HL-60 (cell line): ENCODE data around the gene POMZP3.
"Not testable (repeated sequence)": the region's sequence is repeated elsewhere in the genome, so short reads cannot be mapped to it uniquely, and the experiment has no call there.

Experiments
- DNase-seq, 2 experiments: peaks; one replicate each; pipeline ENCODE4 v3.0.0-alpha.2; 2010 to 2020; ENCODE audit warnings: low read depth in 1 of 2, low spot score in 1 of 2
- H3K27ac ChIP-seq: fragments of 250-450 bp; sonication (Bioruptor Pico); replicated peaks from 2 replicates; pipeline ENCODE4 v1.5.1; 2020; ENCODE audit warnings: mild to moderate bottlenecking, moderate library complexity
- H3K27me3 ChIP-seq: fragments of 250-450 bp; sonication (Bioruptor Pico); 2 replicates; pipeline ENCODE4 v1.5.1; 2021; ENCODE audit warnings: mild to moderate bottlenecking, moderate library complexity; ENCODE audit not compliant: insufficient read depth, poor library complexity, severe bottlenecking
- H3K4me3 ChIP-seq: replicated peaks from 2 replicates; pipeline ENCODE4 v1.5.1; 2011; ENCODE audit warnings: mild to moderate bottlenecking, control low read depth, low read length; ENCODE audit not compliant: insufficient read depth
- CTCF ChIP-seq: IDR thresholded peaks from one replicate; pipeline ENCODE4 v1.5.1; 2011; ENCODE audit warnings: low read length, control low read depth, inconsistent platforms; ENCODE audit not compliant: insufficient read depth
- POLR2AphosphoS5 ChIP-seq: IDR thresholded peaks from 2 replicates; pipeline ENCODE4 v1.6.1; 2012; ENCODE audit warnings: low read depth
- long read RNA-seq: library from polyadenylated mRNA; unstranded; transcript quantifications from one replicate; pipeline ENCODE4 v2.0.0, GENCODE V29; 2020

POMZP3 gene
- long read RNA-seq, transcript POMZP3-202 (7 exons, 1,490 nt) = major isoform, 6 of 7 reads
- long read RNA-seq, partial matches to known transcripts = 0 of 7 reads
- long read RNA-seq, other reads (novel, unspliced or antisense) = 1 of 7 reads

DNA sequence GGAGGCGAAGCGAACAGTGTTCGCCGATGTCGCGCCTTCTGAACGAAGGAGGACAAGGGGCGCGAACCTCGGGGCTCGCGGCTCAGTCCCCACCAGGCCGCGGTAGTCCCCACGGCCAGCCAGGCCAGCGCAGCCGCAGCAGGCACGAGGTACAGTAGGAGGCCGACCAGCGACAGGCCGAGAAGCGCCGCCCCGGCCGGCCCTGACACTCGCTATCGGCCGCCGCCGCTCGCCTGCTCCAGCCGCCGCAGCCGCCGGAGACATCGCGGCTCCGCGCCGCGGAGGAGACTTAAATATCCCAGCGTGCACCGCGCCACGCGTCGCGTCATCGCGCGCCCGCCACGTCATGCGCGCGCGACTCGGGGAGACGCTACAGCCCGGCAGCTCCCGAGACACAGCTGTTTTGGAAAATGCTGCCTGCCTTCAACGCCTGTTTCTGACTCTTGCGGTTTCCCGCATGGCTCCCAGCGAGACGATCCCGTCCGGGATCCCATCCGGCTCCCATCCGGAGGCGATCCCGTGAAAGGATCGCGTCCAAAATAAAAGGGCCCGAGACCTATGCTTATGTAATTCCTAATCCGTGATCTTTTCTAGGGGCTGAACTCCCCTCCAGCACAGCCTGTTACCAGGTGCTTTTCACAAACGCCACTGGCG is at the start of gene POMZP3:
Gene POMZP3 (minus strand): TSS at position 291 of the 654 bp plus-strand sequence. CDS start 1,215 bp downstream, outside the sequence.
- DNase-seq = peak; percentile 20 to 36
- peak; percentile 52; the same call in 1 of the 2 replicates for TF ChIP-seq POLR2AphosphoS5
- Histone ChIP-seq H3K4me3 (peak within 1 kb of the TSS; percentile 58), H3K27ac (peak within 1 kb of the TSS; percentile 71)
- H3K27me3 ChIP-seq = not testable (repeated sequence)

DNA sequence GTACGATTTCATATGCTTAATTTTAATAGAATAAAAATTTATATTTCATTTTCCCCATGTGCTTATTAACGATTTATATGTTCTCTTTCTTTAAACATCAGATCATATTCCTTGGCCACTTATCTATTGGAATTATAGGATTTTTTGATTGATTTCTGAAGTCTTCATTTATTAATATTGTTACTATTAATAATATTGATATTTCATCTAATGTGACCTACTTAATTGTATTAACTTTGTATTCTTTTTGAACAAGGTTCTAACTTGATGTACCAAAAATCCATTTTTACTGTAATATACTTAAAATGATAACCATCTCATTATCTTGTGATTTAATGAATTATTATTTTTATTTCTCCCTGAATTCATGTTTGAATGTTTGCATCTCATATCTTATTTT is 48.7 kb upstream of the POMZP3 start:
- not testable (repeated sequence) for H3K27me3 ChIP-seq, DNase-seq, H3K27ac ChIP-seq, H3K4me3 ChIP-seq

- not testable (repeated sequence) for H3K27ac ChIP-seq, H3K4me3 ChIP-seq, H3K27me3 ChIP-seq, DNase-seq
Observed at GRCh38 chr7:76673346-76673745, 46.3 kb upstream of the POMZP3 start.

DNA sequence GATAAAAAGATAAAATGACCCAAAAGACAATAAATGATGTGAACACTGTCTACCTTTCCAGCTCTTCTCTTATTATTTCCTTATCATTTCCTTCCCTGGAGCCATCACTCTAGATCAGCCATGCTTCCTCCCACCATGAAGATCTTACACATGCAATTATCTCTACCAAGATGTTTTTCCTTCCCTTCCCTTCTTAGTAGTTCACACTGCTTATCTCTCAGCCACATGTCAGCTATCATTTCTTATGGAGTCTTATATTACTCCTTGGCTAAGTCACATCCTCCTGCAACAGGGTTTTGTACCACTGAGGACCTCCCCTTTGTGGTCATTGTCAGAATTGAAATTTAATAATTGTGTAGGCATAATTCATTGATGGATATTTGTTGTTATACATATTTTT is 32.1 kb upstream of the POMZP3 start:
- not testable (repeated sequence) for H3K4me3 ChIP-seq, DNase-seq, H3K27me3 ChIP-seq, H3K27ac ChIP-seq

- not testable (repeated sequence) for H3K27ac ChIP-seq, H3K4me3 ChIP-seq, DNase-seq, H3K27me3 ChIP-seq
Observed at GRCh38 chr7:76656425-76656824, 29.3 kb upstream of the POMZP3 start.

GRCh38 chr7:76642620-76643019 is 15.5 kb upstream of the POMZP3 start:
- not testable (repeated sequence) for H3K4me3 ChIP-seq, H3K27ac ChIP-seq, H3K27me3 ChIP-seq, DNase-seq

DNA sequence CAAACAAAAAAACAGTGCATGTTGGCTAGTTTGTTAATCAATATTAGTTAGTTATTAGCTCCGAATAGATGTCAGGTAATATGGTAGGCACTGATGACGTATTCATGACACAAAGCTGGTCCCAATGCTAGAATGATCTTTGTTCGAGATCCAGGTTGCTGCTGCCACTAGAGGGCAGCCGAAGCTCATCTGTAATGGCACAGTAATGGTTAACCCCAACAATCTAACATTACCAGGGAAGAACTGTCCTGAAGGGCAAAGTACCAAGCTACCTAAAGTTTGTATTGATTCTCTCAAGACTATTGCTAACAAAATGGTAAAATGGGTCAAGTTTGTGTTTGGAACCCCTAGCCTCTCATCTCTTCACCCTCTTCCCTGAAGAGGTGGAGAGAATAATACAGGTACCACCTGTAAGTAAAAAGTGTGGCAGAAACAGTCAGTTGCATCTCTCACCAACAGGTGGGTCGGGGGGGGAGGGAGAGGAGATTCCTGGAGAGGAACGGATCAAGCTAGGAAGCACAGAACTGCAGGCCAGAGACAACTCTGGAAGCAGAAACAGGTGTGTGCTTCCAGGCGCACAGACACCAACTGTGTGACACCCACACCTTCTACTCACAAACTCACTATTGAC is 10.1 kb upstream of the POMZP3 start:
- not testable (repeated sequence) for H3K27ac ChIP-seq, H3K27me3 ChIP-seq, H3K4me3 ChIP-seq, DNase-seq

GRCh38 chr7:76626581-76626980 is 498 bp downstream of the POMZP3 start:
- not testable (repeated sequence) for H3K27me3 ChIP-seq, DNase-seq
- peak overlapping the region; percentile 58 for H3K4me3 ChIP-seq
- 0 out of 2 replicates have a peak overlapping the region, but pooled peaks have one; percentile 28 for H3K27ac ChIP-seq
- 0 out of 2 replicates have a peak, but pooled peaks have one; percentile 19 for TF ChIP-seq POLR2AphosphoS5

DNA sequence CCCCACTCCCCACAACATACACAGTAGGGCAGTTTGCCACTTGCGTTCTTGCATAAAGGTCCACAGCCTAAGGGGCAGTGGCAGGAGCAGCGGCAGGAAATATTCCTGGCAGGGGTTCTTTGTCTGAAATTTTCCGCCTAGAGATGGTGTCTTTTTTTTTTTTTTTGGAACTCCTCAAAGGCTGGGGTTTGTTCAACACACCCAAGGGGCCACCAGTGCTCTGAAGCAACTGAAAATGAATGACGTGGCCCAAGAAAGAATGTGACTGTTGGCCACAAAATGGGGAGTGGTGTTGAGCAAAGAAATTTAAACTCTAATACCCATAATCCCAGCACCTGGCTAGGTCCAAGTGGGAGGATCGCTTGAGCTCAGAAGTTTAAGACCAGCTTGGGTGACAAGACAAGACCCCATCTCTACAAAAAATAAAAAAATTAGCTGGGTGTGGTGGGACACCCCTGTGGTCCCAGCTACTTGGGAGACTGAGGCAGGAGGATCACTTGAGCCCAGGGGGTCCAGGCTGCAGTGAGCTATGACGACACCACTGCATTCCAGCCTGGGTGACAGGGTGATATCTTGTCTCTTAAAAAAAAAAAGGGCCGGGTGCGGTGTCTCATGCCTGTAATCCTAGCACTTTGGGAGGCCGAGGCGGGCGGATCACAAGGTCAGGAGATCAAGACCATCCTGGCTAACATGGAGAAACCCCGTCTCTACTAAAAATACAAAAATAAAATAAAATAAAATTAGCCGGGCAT is 7.5 kb downstream of the POMZP3 start:
- not testable (repeated sequence) for H3K27me3 ChIP-seq

GRCh38 chr7:76613783-76614182 is 13.3 kb downstream of the POMZP3 start:
- H3K27ac ChIP-seq, H3K4me3 ChIP-seq, H3K27me3 ChIP-seq: not testable (repeated sequence)
- peak; percentile 6 for TF ChIP-seq CTCF
- peak in 1 of 2 experiments; percentile 64 for DNase-seq

More for the DNA sequence above, 7.5 kb downstream of the POMZP3 start:
- not testable (repeated sequence) for H3K4me3 ChIP-seq, H3K27ac ChIP-seq, DNase-seq

DNA sequence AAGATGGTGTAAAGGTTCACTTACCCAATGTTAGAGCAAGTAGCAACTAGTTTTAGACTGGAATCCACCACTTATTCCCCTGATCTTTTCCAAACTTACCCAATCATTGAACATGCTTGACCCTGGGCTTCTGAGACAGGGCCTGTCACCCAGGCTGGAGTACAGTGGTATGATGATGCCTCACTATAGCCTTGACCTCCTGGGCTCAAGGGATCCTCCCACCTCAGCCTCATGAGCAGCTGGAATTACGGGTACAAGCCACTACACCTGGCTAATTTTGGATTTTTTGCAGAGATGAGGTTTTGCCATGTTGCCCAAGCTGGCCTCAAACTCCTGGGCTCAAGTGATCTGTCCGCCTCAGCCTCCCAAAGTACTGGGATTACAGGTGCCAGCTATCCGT is 14.8 kb downstream of the POMZP3 start:
- H3K4me3 ChIP-seq, DNase-seq, H3K27me3 ChIP-seq, H3K27ac ChIP-seq: not testable (repeated sequence)

DNA sequence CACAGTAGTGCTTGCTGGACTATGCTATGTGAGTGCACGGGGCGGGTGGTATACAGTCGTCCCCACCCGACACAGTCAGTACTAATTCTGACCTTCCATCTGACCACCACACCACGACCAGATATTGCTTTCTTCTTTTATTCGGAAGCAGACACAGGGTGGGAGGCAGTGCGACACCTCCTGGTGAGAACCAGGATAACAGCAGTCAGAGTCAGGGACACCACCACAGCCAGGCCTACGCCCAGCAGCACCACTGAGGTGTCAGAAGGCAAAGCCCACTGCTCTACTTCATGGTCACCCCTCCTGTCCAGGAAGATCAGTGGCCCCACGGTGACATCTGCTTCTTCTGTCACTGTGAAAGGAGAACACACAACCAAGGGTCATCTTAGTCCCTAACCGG is 17.2 kb downstream of the POMZP3 start:
- not testable (repeated sequence) for H3K27me3 ChIP-seq, H3K4me3 ChIP-seq, DNase-seq, H3K27ac ChIP-seq

DNA sequence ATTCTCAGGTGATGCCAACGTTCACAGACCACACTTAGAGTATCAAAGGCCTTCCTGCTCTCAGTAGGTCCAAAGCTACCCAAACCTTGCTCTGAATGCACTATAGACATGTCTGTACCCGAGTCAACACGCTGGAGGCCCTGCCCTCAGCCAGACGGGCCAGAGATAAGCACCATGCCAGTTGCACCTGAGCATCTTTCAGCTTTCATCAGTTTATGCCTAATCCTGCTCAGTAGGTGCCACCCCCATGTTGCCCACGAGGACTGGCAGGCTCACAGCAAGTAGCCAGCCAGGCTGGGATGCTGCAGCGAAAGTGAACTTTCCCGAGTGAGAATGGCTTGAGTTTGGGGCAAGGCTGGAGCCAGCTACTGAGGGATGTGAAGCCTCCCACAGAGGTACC is 18.6 kb downstream of the POMZP3 start:
- H3K27me3 ChIP-seq, H3K4me3 ChIP-seq, H3K27ac ChIP-seq, DNase-seq: not testable (repeated sequence)
